HEK293T (cell line): Measurements from ENCODE around the gene MRPS10.

Experiments
- CTCF ChIA-PET: fragments of 350-600 bp; formaldehyde crosslinking; extraction: SDS; loops from one replicate; lab custom pipeline; 2021; ENCODE audit warnings: antibody characterized with exemption, inconsistent platforms; lab: Yijun Ruan, JAX
- POLR2A ChIA-PET: fragments of 350-600 bp; formaldehyde crosslinking; extraction: SDS; loops from one replicate; lab custom pipeline; 2020; ENCODE audit warnings: antibody characterized with exemption, inconsistent platforms; lab: Yijun Ruan, JAX
- DNase-seq: peaks from one replicate; pipeline ENCODE4 v3.0.0; 2012; ENCODE audit warnings: mixed read lengths; ENCODE audit errors: extremely low spot score
- ARNT ChIP-seq: fragments of 450-650 bp; IDR thresholded peaks from 2 replicates; pipeline ENCODE4 v1.6.1; 2017; ENCODE audit warnings: mild to moderate bottlenecking
- BHLHE40 ChIP-seq: fragments of 450-650 bp; IDR thresholded peaks from 2 replicates; pipeline ENCODE4 v1.6.1; 2016; ENCODE audit warnings: mild to moderate bottlenecking, moderate library complexity, borderline replicate concordance
- CTBP1 ChIP-seq: fragments of 450-650 bp; IDR thresholded peaks from 2 replicates; pipeline ENCODE4 v1.6.1; 2016; ENCODE audit warnings: borderline replicate concordance
- ELF4 ChIP-seq: fragments of 450-650 bp; IDR thresholded peaks from 2 replicates; pipeline ENCODE4 v1.6.1; 2017; ENCODE audit warnings: antibody characterized with exemption
- FOXA1 ChIP-seq: fragments of 450-650 bp; IDR thresholded peaks from 2 replicates; pipeline ENCODE4 v1.6.1; 2016; ENCODE audit warnings: mild to moderate bottlenecking
- FOXK2 ChIP-seq: fragments of 450-650 bp; IDR thresholded peaks from 2 replicates; pipeline ENCODE4 v1.6.1; 2016; ENCODE audit warnings: mild to moderate bottlenecking
- FOXM1 ChIP-seq: fragments of 450-650 bp; IDR thresholded peaks from 2 replicates; pipeline ENCODE4 v1.6.1; 2017; ENCODE audit warnings: mild to moderate bottlenecking, borderline replicate concordance
- HDGF ChIP-seq: fragments of 450-650 bp; IDR thresholded peaks from 2 replicates; pipeline ENCODE4 v1.6.1; 2017; ENCODE audit warnings: antibody characterized with exemption, borderline replicate concordance
- L3MBTL2 ChIP-seq: fragments of 450-650 bp; conservative IDR thresholded peaks from 2 replicates; pipeline ENCODE4 v1.6.1; 2016; ENCODE audit warnings: mild to moderate bottlenecking
- LEF1 ChIP-seq: fragments of 450-650 bp; IDR thresholded peaks from 2 replicates; pipeline ENCODE4 v1.6.1; 2017; ENCODE audit warnings: mild to moderate bottlenecking, borderline replicate concordance
- NFRKB ChIP-seq: fragments of 450-650 bp; IDR thresholded peaks from 2 replicates; pipeline ENCODE4 v1.6.1; 2016; ENCODE audit warnings: mild to moderate bottlenecking, moderate library complexity
- PKNOX1 ChIP-seq: fragments of 450-650 bp; IDR thresholded peaks from 2 replicates; pipeline ENCODE4 v1.6.1; 2016
- SP1 ChIP-seq: fragments of 450-650 bp; IDR thresholded peaks from 2 replicates; pipeline ENCODE4 v1.6.1; 2017
- SUZ12 ChIP-seq: fragments of 450-650 bp; IDR thresholded peaks from 2 replicates; pipeline ENCODE4 v1.6.1; 2016; ENCODE audit warnings: mild to moderate bottlenecking
- TARDBP ChIP-seq: fragments of 450-650 bp; IDR thresholded peaks from 2 replicates; pipeline ENCODE4 v1.6.1; 2016
- ZNF384 ChIP-seq: fragments of 450-650 bp; IDR thresholded peaks from 2 replicates; pipeline ENCODE4 v1.6.1; 2016

The MRPS10 gene

GRCh38 chr6:42217519-42218367, at the start of gene MRPS10:
Gene MRPS10 (minus strand): TSS chr6:42217861. CDS start chr6:42217849, 12 bp downstream.
- TF ChIP-seq ARNT (no peak), ELF4 (peak; percentile 47; the same call in 1 of the 2 replicates), TARDBP (no peak), NFRKB (peak; percentile 75), BHLHE40 (no peak)
- ChIA-PET CTCF (interaction anchor here (0.6 kb wide), 1 partner anchor 43 kb away, joined by 3 read pairs; no protein-coding TSS in a partner anchor), POLR2A (interaction anchor here (0.6 to 2.4 kb wide), 7 partner anchors 9 to 329 kb away, joined by 3 to 14 read pairs (median 4); no protein-coding TSS in a partner anchor)
- DNase-seq = peak; percentile 89

- POLR2A ChIA-PET = no interaction called here
- CTCF ChIA-PET = interaction anchor here (0.7 kb wide), 1 partner anchor 281 kb away, joined by 4 read pairs; no protein-coding TSS in a partner anchor
- TF ChIP-seq LEF1 = no peak
- TF ChIP-seq NFRKB = no peak
- no peak for TF ChIP-seq FOXA1
- TF ChIP-seq SP1 = no peak
- no peak for TF ChIP-seq FOXM1
- TF ChIP-seq CTBP1 = no peak
- TF ChIP-seq FOXK2 = no peak
- TF ChIP-seq L3MBTL2 = no peak
- no peak for TF ChIP-seq TARDBP
- no peak for TF ChIP-seq PKNOX1
- no peak for TF ChIP-seq ARNT
These were observed 48.9 kb upstream of the MRPS10 start for GRCh38 chr6:42266538-42266937.

GRCh38 chr6:42264852-42265390, 47.3 kb upstream of the MRPS10 start:
- TF ChIP-seq PKNOX1 (no peak), SP1 (no peak), ZNF384 (no peak), TARDBP (no peak), ARNT (no peak), SUZ12 (no peak), FOXK2 (no peak), ELF4 (no peak), FOXM1 (no peak), NFRKB (no peak), BHLHE40 (no peak), CTBP1 (no peak), HDGF (no peak), FOXA1 (no peak), L3MBTL2 (no peak), LEF1 (no peak)
- no peak for DNase-seq
- ChIA-PET CTCF (no interaction called here), POLR2A (interaction anchor here (1.3 kb wide), 1 partner anchor 283 kb away, joined by 5 read pairs; no protein-coding TSS in a partner anchor)

More at GRCh38 chr6:42266538-42266937, 48.9 kb upstream of the MRPS10 start:
- DNase-seq = no peak

GRCh38 chr6:42264162-42264851, 46.6 kb upstream of the MRPS10 start:
- no peak for DNase-seq
- CTCF ChIA-PET = no interaction called here
- TF ChIP-seq ARNT (no peak), HDGF (no peak), L3MBTL2 (no peak), CTBP1 (no peak), NFRKB (no peak), TARDBP (no peak), BHLHE40 (no peak), ZNF384 (no peak), ELF4 (no peak), SUZ12 (no peak), FOXM1 (no peak), SP1 (no peak), LEF1 (no peak), FOXK2 (no peak), PKNOX1 (no peak)
- POLR2A ChIA-PET = interaction anchor here (1.2 to 1.3 kb wide), 2 partner anchors 284 to 299 kb away, joined by 3 to 5 read pairs; partner anchors contain the start of gene UBR2

- POLR2A ChIA-PET = interaction anchor here (1.2 to 4.0 kb wide), 2 partner anchors 190 to 300 kb away, joined by 3 to 17 read pairs; partner anchors contain the start of genes TRERF1 and UBR2
- TF ChIP-seq FOXK2 (no peak), FOXA1 (no peak), BHLHE40 (no peak), ELF4 (no peak), FOXM1 (no peak), NFRKB (no peak), SP1 (no peak), CTBP1 (no peak), ZNF384 (no peak), PKNOX1 (no peak), ARNT (no peak), SUZ12 (no peak)
- CTCF ChIA-PET = interaction anchor here (0.5 to 5.2 kb wide), 2 partner anchors 256 to 284 kb away, joined by 5 to 41 read pairs; no protein-coding TSS in a partner anchor
These were observed 45.6 kb upstream of the MRPS10 start for GRCh38 chr6:42263165-42263728.

More at GRCh38 chr6:42263165-42263728, 45.6 kb upstream of the MRPS10 start:
- no peak for DNase-seq
